Stomach (tissue), 9 donors: ENCODE measurements around the gene MCTP1. TPM values are rescaled to one million over a fixed set of nuclear protein-coding genes. Genes with fewer than 3 reads are reported as not detected.

Experiments
- DNase-seq, 2 donors: peaks; one replicate each; pipeline versions ENCODE4 v3.0.0 to v3.0.0-alpha.2; 2013 to 2019
- H3K27ac ChIP-seq, 5 donors: fragments of 200-600 bp in 4 of 5; sonication (generic) in 4 of 5; one replicate each; pipeline ENCODE4 v1.5.1; 2013 to 2019; ENCODE audit warnings: mild to moderate bottlenecking in 1 of 5, moderate library complexity in 1 of 5
- H3K27me3 ChIP-seq, 3 donors: fragments of 200-600 bp; sonication (generic); one replicate each; pipeline ENCODE4 v1.5.1; 2017 to 2019; ENCODE audit warnings: mixed run types in 1 of 3
- H3K36me3 ChIP-seq, 4 donors: fragments of 200-600 bp; sonication (generic); 1 replicate in 3 of 4; 2 replicates in 1 of 4; pipeline ENCODE4 v1.5.1; 2016 to 2019
- H3K4me1 ChIP-seq, 4 donors: fragments of 200-600 bp; sonication (generic); one replicate each; pipeline ENCODE4 v1.5.1; 2016 to 2019
- H3K4me3 ChIP-seq, 4 donors: fragments of 200-600 bp; sonication (generic) in 3 of 4; one replicate each; pipeline ENCODE4 v1.5.1; 2016 to 2019; ENCODE audit warnings: mild to moderate bottlenecking in 1 of 4
- H3K9me3 ChIP-seq, 4 donors: fragments of 200-600 bp; sonication (generic); one replicate each; pipeline ENCODE4 v1.5.1; 2016 to 2019
- CTCF ChIP-seq, 7 experiments: fragments of 450-650 bp in 4 of 7; fragments of 200-600 bp in 3 of 7; sonication (generic) in 3 of 7; IDR thresholded peaks; one replicate each; pipeline ENCODE4 v1.5.1; 2016 to 2019; ENCODE audit warnings: antibody characterized with exemption in 7 of 7, control low read depth in 2 of 7, mild to moderate bottlenecking in 1 of 7
- EP300 ChIP-seq: sonication (generic); formaldehyde crosslinking; IDR thresholded peaks from one replicate; pipeline ENCODE4 v1.6.1; 2017; ENCODE audit warnings: antibody characterized with exemption
- POLR2A ChIP-seq, 4 donors: fragments of 450-650 bp; IDR thresholded peaks; one replicate each; pipeline ENCODE4 v1.6.1; 2016; ENCODE audit warnings: antibody characterized with exemption in 4 of 4, control low read depth in 2 of 4, mild to moderate bottlenecking in 1 of 4, moderate library complexity in 1 of 4
- POLR2AphosphoS5 ChIP-seq, 3 donors: sonication (generic); formaldehyde crosslinking; IDR thresholded peaks; one replicate each; pipeline ENCODE4 v1.6.1; 2016; ENCODE audit warnings: antibody characterized with exemption in 3 of 3
- WGBS, 5 donors: extraction: QIAGEN DNeasy Blood & Tissue Kit in 3 of 5; methylation state at CpG; one replicate each; pipeline versions ENCODE4 v1.1.5 to v1.1.7; 2013 to 2018; 5-methylcytosine and 5-hydroxymethylcytosine counted together
- intact Hi-C: fragments of 100-400 bp; cut with DNase I; formaldehyde crosslinking; loops from one replicate; pipeline ENCODE4 v1.15.1; 2023; ENCODE audit warnings: low total_unique reads
- polyA plus RNA-seq, 3 donors: library from polyadenylated mRNA; stranded (reverse); fragments of 200-250 nt; gene quantifications; one replicate each; pipeline ENCODE4 v1.2.3, GENCODE V29; 2013
- total RNA-seq, 5 donors: library from RNA; depleted of rRNA; stranded (reverse); fragments of >200 nt; gene quantifications; one replicate each; pipeline versions ENCODE4 v1.1.0 to v1.2.3, GENCODE V29; 2014 to 2016
- donor health status: healthy with polysubstance abuse.
- donor health status: Bipolar disorder and iron deficiency.
- donor health status: healthy.

Gene MCTP1
- total and polyA plus RNA-seq, 8 donors = 1.4 to 47.9 (median 11.3) TPM

- Histone ChIP-seq H3K4me1 (no peaks in the 10 kb centered on the region), H3K36me3 (no peaks in the 10 kb centered on the region), H3K9me3 (no peaks in the 10 kb centered on the region), H3K27me3 (no peaks in the 10 kb centered on the region), H3K4me3 (no peak overlapping the region), H3K27ac (no peak overlapping the region)
- intact Hi-C loops = no loop called here
- DNase-seq = no peak
- TF ChIP-seq EP300 = no peak
- no peak for TF ChIP-seq POLR2A (IDR thresholded peaks at IDR 0.05)
- no peak for TF ChIP-seq CTCF (IDR thresholded peaks at IDR 0.05)
- TF ChIP-seq POLR2AphosphoS5 (IDR thresholded peaks at IDR 0.05) = no peak
- 65 to 77% (median 75%) methylated on average over 5 to 7 of the region's 7 CpGs for WGBS, 5 donors
Observed at GRCh38 chr5:95087816-95088317, 197.0 kb downstream of the MCTP1 start.

GRCh38 chr5:95086927-95087815 is 197.7 kb downstream of the MCTP1 start:
- WGBS, 5 donors = 56 to 73% (median 70%) methylated on average over 6 of the region's 6 CpGs
- Histone ChIP-seq H3K27ac (peak overlapping the region in 1 of 5 donors; percentile 16), H3K36me3 (no peaks in the 10 kb centered on the region), H3K27me3 (no peaks in the 10 kb centered on the region), H3K9me3 (no peaks in the 10 kb centered on the region), H3K4me1 (peaks cover 0 to under 1% (median under 1%) of the 10 kb centered on the region in 4 donors), H3K4me3 (no peak overlapping the region)
- TF ChIP-seq CTCF (IDR thresholded peaks at IDR 0.05) (no peak), EP300 (no peak), POLR2A (IDR thresholded peaks at IDR 0.05) (no peak), POLR2AphosphoS5 (IDR thresholded peaks at IDR 0.05) (no peak)
- intact Hi-C loops = no loop called here
- no peak for DNase-seq

GRCh38 chr5:95084757-95085156 is 200.1 kb downstream of the MCTP1 start:
- Histone ChIP-seq H3K4me1 (peaks cover 0 to 12% (median 3%) of the 10 kb centered on the region in 4 donors), H3K4me3 (no peak overlapping the region), H3K27ac (no peak overlapping the region), H3K36me3 (no peaks in the 10 kb centered on the region), H3K27me3 (no peaks in the 10 kb centered on the region), H3K9me3 (no peaks in the 10 kb centered on the region)
- TF ChIP-seq CTCF (IDR thresholded peaks at IDR 0.05) (no peak), EP300 (no peak), POLR2AphosphoS5 (IDR thresholded peaks at IDR 0.05) (no peak), POLR2A (IDR thresholded peaks at IDR 0.05) (no peak)
- no peak for DNase-seq
- intact Hi-C loops = no loop called here

GRCh38 chr5:95083606-95084005 is 201.3 kb downstream of the MCTP1 start:
- H3K9me3 ChIP-seq = no peaks in the 10 kb centered on the region
- no peak for DNase-seq
- no peak for TF ChIP-seq POLR2A (IDR thresholded peaks at IDR 0.05)
- TF ChIP-seq POLR2AphosphoS5 (IDR thresholded peaks at IDR 0.05) = no peak
- no peak for TF ChIP-seq EP300
- no peak for TF ChIP-seq CTCF (IDR thresholded peaks at IDR 0.05)
- no peak overlapping the region for H3K27ac ChIP-seq
- no peak overlapping the region for H3K4me3 ChIP-seq
- WGBS, 5 donors = 67 to 82% (median 75%) methylated on average over 3 of the region's 3 CpGs
- H3K4me1 ChIP-seq = peaks cover 0 to 12% (median 3%) of the 10 kb centered on the region in 4 donors
- no peaks in the 10 kb centered on the region for H3K27me3 ChIP-seq
- H3K36me3 ChIP-seq = no peaks in the 10 kb centered on the region
- intact Hi-C loops = no loop called here
